ENCODE data around the gene PPP1R37. TPM values are rescaled to one million over a fixed set of nuclear protein-coding genes. Genes with fewer than 3 reads are reported as not detected.

The PPP1R37 gene
- total and polyA plus RNA-seq, 2 donors (not counting 1 experiment from before 2014, with no cell fraction given), result 20.7 to 28.1 TPM

- Histone ChIP-seq H4K20me1 (ENCODE audit: control insufficient read depth, insufficient read depth, low read length, poor library complexity, severe bottlenecking) (peaks cover 79% of the 10 kb centered on the region), H3K4me2 (replicated peaks; ENCODE audit: low read depth, low read length, poor library complexity, severe bottlenecking) (peak overlapping the region; percentile 32), H3K79me2 (ENCODE audit: control insufficient read depth, insufficient read depth, low read length) (peaks cover 85% of the 10 kb centered on the region), H3K27ac (ENCODE audit: low read length in 2 of 2) (no peak overlapping the region), H3K27me3 (replicated peaks in 1 of 4; ENCODE audit: control extremely low read depth in 1 of 4, control insufficient read depth in 3 of 4, insufficient read depth in 4 of 4, low read length in 3 of 4) (no peaks in the 10 kb centered on the region), H3K4me3 (ENCODE audit: control extremely low read depth in 1 of 5, extremely low read depth in 1 of 5, insufficient read depth in 1 of 5, low read depth in 2 of 5, low read length in 4 of 5) (no peak overlapping the region), H3K9me3 (ENCODE audit: control extremely low read depth in 1 of 3, control insufficient read depth in 2 of 3, insufficient read depth in 1 of 3, low read length in 2 of 3) (no peaks in the 10 kb centered on the region), H2AFZ (ENCODE audit: insufficient read depth, low read depth, low read length, poor library complexity, severe bottlenecking) (no peak overlapping the region), H3K36me3 (replicated peaks in 1 of 2; ENCODE audit: control extremely low read depth in 1 of 2, control insufficient read depth in 1 of 2, extremely low read depth in 1 of 2, insufficient read depth in 2 of 2, low read length in 1 of 2) (peaks cover 2 to 90% of the 10 kb centered on the region in 2 experiments), H3K4me1 (ENCODE audit: control insufficient read depth in 2 of 2, insufficient read depth in 2 of 2, low read length in 2 of 2) (peaks cover 8 to 34% of the 10 kb centered on the region in 2 donors), H3K9ac (ENCODE audit: low read length) (no peak overlapping the region)
- intact Hi-C loops (cut with micrococcal nuclease), result loop anchor here (1.0 to 2.0 kb wide), 5 partner anchors 15 to 156 kb away; partner anchors contain the start of gene CLASRP
- DNase-seq, result peak; percentile 90
- TF ChIP-seq, protein P1, sequence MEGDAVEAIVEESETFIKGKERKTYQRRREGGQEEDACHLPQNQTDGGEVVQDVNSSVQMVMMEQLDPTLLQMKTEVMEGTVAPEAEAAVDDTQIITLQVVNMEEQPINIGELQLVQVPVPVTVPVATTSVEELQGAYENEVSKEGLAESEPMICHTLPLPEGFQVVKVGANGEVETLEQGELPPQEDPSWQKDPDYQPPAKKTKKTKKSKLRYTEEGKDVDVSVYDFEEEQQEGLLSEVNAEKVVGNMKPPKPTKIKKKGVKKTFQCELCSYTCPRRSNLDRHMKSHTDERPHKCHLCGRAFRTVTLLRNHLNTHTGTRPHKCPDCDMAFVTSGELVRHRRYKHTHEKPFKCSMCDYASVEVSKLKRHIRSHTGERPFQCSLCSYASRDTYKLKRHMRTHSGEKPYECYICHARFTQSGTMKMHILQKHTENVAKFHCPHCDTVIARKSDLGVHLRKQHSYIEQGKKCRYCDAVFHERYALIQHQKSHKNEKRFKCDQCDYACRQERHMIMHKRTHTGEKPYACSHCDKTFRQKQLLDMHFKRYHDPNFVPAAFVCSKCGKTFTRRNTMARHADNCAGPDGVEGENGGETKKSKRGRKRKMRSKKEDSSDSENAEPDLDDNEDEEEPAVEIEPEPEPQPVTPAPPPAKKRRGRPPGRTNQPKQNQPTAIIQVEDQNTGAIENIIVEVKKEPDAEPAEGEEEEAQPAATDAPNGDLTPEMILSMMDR (IDR thresholded peaks at IDR 0.05), result peak; percentile 90
- TF ChIP-seq EZH2 (IDR thresholded peaks at IDR 0.05; ENCODE audit: borderline replicate concordance, insufficient read depth, low read depth, low read length, poor library complexity, severe bottlenecking), result no peak
- ChIA-PET POLR2A (interaction anchor here (0.5 to 1.4 kb wide), 7 partner anchors 12 to 105 kb away, joined by 3 to 6 read pairs (median 5); partner anchors contain the start of genes CLASRP and CLPTM1), CTCF (interaction anchor here (0.5 to 7.0 kb wide), 44 partner anchors 8 to 436 kb away, joined by 3 to 97 read pairs (median 5); partner anchors contain the start of genes CLASRP, CLPTM1, GEMIN7 and PPP1R37)
- peaks cover 40% of the 10 kb centered on the region for H3K4me1 Mint-ChIP-seq
- H3K27ac Mint-ChIP-seq, result peak overlapping the region; percentile 84
- ATAC-seq (ENCODE audit: low read depth), result peak; percentile 88
- 62% methylated on average over 16 of the region's 16 CpGs for WGBS (ENCODE audit: insufficient coverage)
- H3K27me3 Mint-ChIP-seq, result no peaks in the 10 kb centered on the region
- no peak overlapping the region for H3K4me3 Mint-ChIP-seq
- no peaks in the 10 kb centered on the region for H3K9me3 Mint-ChIP-seq (ENCODE audit: insufficient read depth)
These were observed 33.6 kb upstream of the PPP1R37 start for GRCh38 chr19:45059258-45059965.

DNA sequence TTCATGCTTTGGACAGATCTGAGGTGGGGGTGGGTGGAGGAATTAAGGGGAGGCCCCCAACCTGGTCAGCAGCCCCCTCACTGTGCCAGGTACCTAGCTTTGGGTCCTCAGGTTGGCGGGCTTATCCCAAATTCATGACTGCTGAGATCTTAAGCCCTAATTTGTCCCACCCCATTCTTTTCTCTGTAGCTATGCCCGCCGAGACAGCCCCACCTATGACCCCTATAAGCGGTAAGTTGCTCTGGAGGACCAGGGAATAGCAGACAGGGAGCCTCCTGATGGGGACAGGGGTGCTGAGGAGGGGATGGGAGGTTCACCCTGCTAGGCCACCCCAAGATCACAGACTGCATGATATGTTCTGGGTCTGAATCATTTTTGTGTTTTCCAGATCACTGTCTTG lies 31.0 kb upstream of the PPP1R37 start:
- Histone ChIP-seq H2AFZ (ENCODE audit: insufficient read depth, low read depth, low read length, poor library complexity, severe bottlenecking) (no peak overlapping the region), H3K9ac (ENCODE audit: low read length) (no peak overlapping the region), H3K79me2 (ENCODE audit: control insufficient read depth, insufficient read depth, low read length) (peaks cover 79% of the 10 kb centered on the region), H3K36me3 (replicated peaks in 1 of 2; ENCODE audit: control extremely low read depth in 1 of 2, control insufficient read depth in 1 of 2, extremely low read depth in 1 of 2, insufficient read depth in 2 of 2, low read length in 1 of 2) (peaks cover 2 to 86% of the 10 kb centered on the region in 2 experiments), H4K20me1 (ENCODE audit: control insufficient read depth, insufficient read depth, low read length, poor library complexity, severe bottlenecking) (peaks cover 84% of the 10 kb centered on the region), H3K4me2 (replicated peaks; ENCODE audit: low read depth, low read length, poor library complexity, severe bottlenecking) (no peak overlapping the region), H3K4me3 (ENCODE audit: control extremely low read depth in 1 of 5, extremely low read depth in 1 of 5, insufficient read depth in 1 of 5, low read depth in 2 of 5, low read length in 4 of 5) (no peak overlapping the region), H3K4me1 (ENCODE audit: control insufficient read depth in 2 of 2, insufficient read depth in 2 of 2, low read length in 2 of 2) (peaks cover 8 to 15% of the 10 kb centered on the region in 2 donors), H3K9me3 (ENCODE audit: control extremely low read depth in 1 of 3, control insufficient read depth in 2 of 3, insufficient read depth in 1 of 3, low read length in 2 of 3) (no peaks in the 10 kb centered on the region), H3K27me3 (replicated peaks in 1 of 4; ENCODE audit: control extremely low read depth in 1 of 4, control insufficient read depth in 3 of 4, insufficient read depth in 4 of 4, low read length in 3 of 4) (no peaks in the 10 kb centered on the region), H3K27ac (ENCODE audit: low read length in 2 of 2) (no peak overlapping the region)
- Mint-ChIP-seq H3K9me3 (ENCODE audit: insufficient read depth) (no peaks in the 10 kb centered on the region), H3K27me3 (no peaks in the 10 kb centered on the region), H3K27ac (peak overlapping the region; percentile 15), H3K4me1 (peaks cover 27% of the 10 kb centered on the region), H3K4me3 (no peak overlapping the region)
- DNase-seq, result no peak
- no peak for TF ChIP-seq EZH2 (IDR thresholded peaks at IDR 0.05; ENCODE audit: borderline replicate concordance, insufficient read depth, low read depth, low read length, poor library complexity, severe bottlenecking)
- TF ChIP-seq, protein P1 (IDR thresholded peaks at IDR 0.05), result no peak
- ChIA-PET POLR2A (no interaction called here), CTCF (interaction anchor here (0.6 to 7.0 kb wide), 6 partner anchors 10 to 77 kb away, joined by 4 to 97 read pairs (median 10); partner anchors contain the start of gene CLASRP)
- no peak for ATAC-seq (ENCODE audit: low read depth)
- intact Hi-C loops (cut with micrococcal nuclease), result no loop called here
- WGBS (ENCODE audit: insufficient coverage), result 89% methylated on average over 1 of the region's 4 CpGs
